HG02678 (cell line): ENCODE measurements around the gene SSR4.

Experiments used
- ATAC-seq: cut with Tn5 transposase; IDR thresholded peaks from one replicate; pipeline ENCODE4 v1.9.1; 2021; ENCODE audit warnings: mild to moderate bottlenecking, moderate library complexity; ENCODE audit not compliant: unreplicated experiment

Gene SSR4

GRCh38 chrX:153828723-153829548, 34.5 kb downstream of the SSR4 start:
- ATAC-seq = no peak

GRCh38 chrX:153829549-153829798, 35.0 kb downstream of the SSR4 start:
- no peak for ATAC-seq

GRCh38 chrX:153829799-153830639, 35.6 kb downstream of the SSR4 start, which contains the start of gene PDZD4:
Gene PDZD4 (minus strand): TSS chrX:153830544. CDS start chrX:153830298, 246 bp downstream.
- no peak for ATAC-seq

GRCh38 chrX:153830640-153831428, 36.4 kb downstream of the SSR4 start:
- ATAC-seq = no peak

- ATAC-seq = no peak
Measured at GRCh38 chrX:153831429-153832150, 37.1 kb downstream of the SSR4 start.

GRCh38 chrX:153832728-153833127, 38.3 kb downstream of the SSR4 start:
- ATAC-seq = no peak

- ATAC-seq = no peak
Measured at GRCh38 chrX:153836921-153837320, 42.5 kb downstream of the SSR4 start.

- no peak for ATAC-seq
Measured at GRCh38 chrX:153844509-153845082, 50.1 kb downstream of the SSR4 start.

GRCh38 chrX:153845195-153845594, 50.7 kb downstream of the SSR4 start:
- ATAC-seq = no peak

- no peak for ATAC-seq
Measured at GRCh38 chrX:153845842-153846241, 51.4 kb downstream of the SSR4 start.
